Measurements from ENCODE around the gene GGTLC1. TPM values are rescaled to one million over a fixed set of nuclear protein-coding genes. Genes with fewer than 3 reads are reported as not detected.

Gene GGTLC1
- total RNA-seq, 1 donor from 2014 or later: not detected

- peaks cover 3% of the 10 kb centered on the region for H3K4me1 Mint-ChIP-seq (ENCODE audit: low read depth, unreplicated experiment)
- TF ChIP-seq, protein P1, sequence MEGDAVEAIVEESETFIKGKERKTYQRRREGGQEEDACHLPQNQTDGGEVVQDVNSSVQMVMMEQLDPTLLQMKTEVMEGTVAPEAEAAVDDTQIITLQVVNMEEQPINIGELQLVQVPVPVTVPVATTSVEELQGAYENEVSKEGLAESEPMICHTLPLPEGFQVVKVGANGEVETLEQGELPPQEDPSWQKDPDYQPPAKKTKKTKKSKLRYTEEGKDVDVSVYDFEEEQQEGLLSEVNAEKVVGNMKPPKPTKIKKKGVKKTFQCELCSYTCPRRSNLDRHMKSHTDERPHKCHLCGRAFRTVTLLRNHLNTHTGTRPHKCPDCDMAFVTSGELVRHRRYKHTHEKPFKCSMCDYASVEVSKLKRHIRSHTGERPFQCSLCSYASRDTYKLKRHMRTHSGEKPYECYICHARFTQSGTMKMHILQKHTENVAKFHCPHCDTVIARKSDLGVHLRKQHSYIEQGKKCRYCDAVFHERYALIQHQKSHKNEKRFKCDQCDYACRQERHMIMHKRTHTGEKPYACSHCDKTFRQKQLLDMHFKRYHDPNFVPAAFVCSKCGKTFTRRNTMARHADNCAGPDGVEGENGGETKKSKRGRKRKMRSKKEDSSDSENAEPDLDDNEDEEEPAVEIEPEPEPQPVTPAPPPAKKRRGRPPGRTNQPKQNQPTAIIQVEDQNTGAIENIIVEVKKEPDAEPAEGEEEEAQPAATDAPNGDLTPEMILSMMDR (IDR thresholded peaks at IDR 0.05; ENCODE audit: partially characterized antibody, unreplicated experiment): no peak
- peaks cover 2% of the 10 kb centered on the region for H3K27me3 Mint-ChIP-seq (ENCODE audit: unreplicated experiment)
- H3K36me3 Mint-ChIP-seq (ENCODE audit: unreplicated experiment): peaks cover 35% of the 10 kb centered on the region
- H3K4me3 Mint-ChIP-seq (ENCODE audit: unreplicated experiment): no peak overlapping the region
- H3K27ac Mint-ChIP-seq (ENCODE audit: unreplicated experiment): no peak overlapping the region
- DNase-seq: no peak
- peaks cover 12% of the 10 kb centered on the region for H3K9me3 Mint-ChIP-seq (ENCODE audit: unreplicated experiment)
These were observed 22.3 kb downstream of the GGTLC1 start for GRCh38 chr20:23966298-23966697.

DNA sequence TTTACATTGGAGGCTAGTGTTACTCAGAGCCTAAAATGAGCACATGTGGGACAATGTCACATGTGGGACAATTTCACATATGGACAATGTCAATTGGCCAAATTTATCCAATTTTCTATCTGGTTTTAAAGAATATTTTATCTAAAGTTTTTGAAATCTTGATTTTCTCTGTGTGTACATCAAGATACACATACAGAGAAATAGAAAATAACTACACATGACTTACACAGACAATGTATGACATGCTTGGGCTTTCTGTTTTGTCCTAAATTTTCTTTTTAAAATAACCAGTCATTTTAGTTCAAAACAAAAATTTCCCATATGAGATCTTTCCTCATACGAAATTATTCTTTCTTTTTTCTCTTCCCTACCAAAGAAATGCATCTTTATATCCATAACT, 24.6 kb downstream of the GGTLC1 start:
- no peak overlapping the region for H3K27ac Mint-ChIP-seq (ENCODE audit: unreplicated experiment)

DNA sequence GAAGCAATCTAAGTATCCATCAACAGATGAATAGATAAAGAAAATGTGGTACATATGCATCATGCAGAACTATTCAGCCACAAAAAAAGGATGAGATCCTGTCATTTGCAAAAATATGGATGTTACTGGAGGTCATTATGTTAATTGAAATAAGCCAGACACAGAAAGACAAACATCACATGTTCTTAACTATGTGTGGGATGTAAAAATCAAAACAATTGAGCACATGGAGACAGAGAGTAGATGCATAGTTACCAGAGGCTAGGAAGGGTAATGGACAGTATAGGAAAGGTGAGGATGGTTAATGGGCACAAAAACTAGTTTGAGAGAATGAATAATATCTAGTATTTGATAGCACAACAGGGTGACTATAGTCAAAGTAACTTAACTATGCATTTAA, 26.3 kb downstream of the GGTLC1 start:
- peaks cover 9% of the 10 kb centered on the region for H3K9me3 Mint-ChIP-seq (ENCODE audit: unreplicated experiment)

More for the DNA sequence above, 24.6 kb downstream of the GGTLC1 start:
- H3K36me3 Mint-ChIP-seq (ENCODE audit: unreplicated experiment): peaks cover 37% of the 10 kb centered on the region
- TF ChIP-seq, protein P1 (IDR thresholded peaks at IDR 0.05; ENCODE audit: partially characterized antibody, unreplicated experiment): no peak
- peaks cover 2% of the 10 kb centered on the region for H3K27me3 Mint-ChIP-seq (ENCODE audit: unreplicated experiment)
- DNase-seq: no peak
- H3K9me3 Mint-ChIP-seq (ENCODE audit: unreplicated experiment): peaks cover 12% of the 10 kb centered on the region
- H3K4me3 Mint-ChIP-seq (ENCODE audit: unreplicated experiment): no peak overlapping the region
- no peaks in the 10 kb centered on the region for H3K4me1 Mint-ChIP-seq (ENCODE audit: low read depth, unreplicated experiment)

GRCh38 chr20:23959054-23959453, 29.5 kb downstream of the GGTLC1 start:
- Mint-ChIP-seq H3K27ac (ENCODE audit: unreplicated experiment) (no peak overlapping the region), H3K4me3 (ENCODE audit: unreplicated experiment) (no peak overlapping the region), H3K36me3 (ENCODE audit: unreplicated experiment) (peaks cover 12% of the 10 kb centered on the region), H3K27me3 (ENCODE audit: unreplicated experiment) (peaks cover 2% of the 10 kb centered on the region), H3K9me3 (ENCODE audit: unreplicated experiment) (peaks cover 4% of the 10 kb centered on the region), H3K4me1 (ENCODE audit: low read depth, unreplicated experiment) (no peaks in the 10 kb centered on the region)
- TF ChIP-seq, protein P1 (IDR thresholded peaks at IDR 0.05; ENCODE audit: partially characterized antibody, unreplicated experiment): no peak
- DNase-seq: no peak

More for the DNA sequence above, 26.3 kb downstream of the GGTLC1 start:
- TF ChIP-seq, protein P1 (IDR thresholded peaks at IDR 0.05; ENCODE audit: partially characterized antibody, unreplicated experiment): no peak
- no peaks in the 10 kb centered on the region for H3K4me1 Mint-ChIP-seq (ENCODE audit: low read depth, unreplicated experiment)
- no peak overlapping the region for H3K27ac Mint-ChIP-seq (ENCODE audit: unreplicated experiment)
- no peak for DNase-seq
- H3K36me3 Mint-ChIP-seq (ENCODE audit: unreplicated experiment): peaks cover 29% of the 10 kb centered on the region
- no peak overlapping the region for H3K4me3 Mint-ChIP-seq (ENCODE audit: unreplicated experiment)
- peaks cover 2% of the 10 kb centered on the region for H3K27me3 Mint-ChIP-seq (ENCODE audit: unreplicated experiment)

DNA sequence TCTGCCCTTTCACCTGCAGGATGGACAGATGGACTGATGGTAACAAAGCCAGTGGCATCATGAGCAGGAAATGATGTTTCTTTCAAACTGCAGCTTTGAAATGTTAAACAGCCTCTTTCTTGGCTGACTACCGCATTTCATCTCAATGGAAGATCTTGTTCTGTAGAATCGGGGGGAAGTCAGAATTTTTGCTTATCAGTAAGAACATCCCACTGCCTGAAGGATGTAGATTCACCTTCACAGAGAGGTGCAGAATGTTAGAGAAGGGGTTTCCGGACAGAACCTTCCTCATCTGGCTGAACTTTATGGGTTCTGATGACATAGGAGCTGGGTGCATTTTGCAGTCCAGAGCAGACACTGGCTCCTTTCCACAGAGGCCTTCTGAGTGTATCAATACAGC, 32.7 kb downstream of the GGTLC1 start:
- peaks cover 2% of the 10 kb centered on the region for H3K27me3 Mint-ChIP-seq (ENCODE audit: unreplicated experiment)

More for the DNA sequence above, 32.7 kb downstream of the GGTLC1 start:
- Mint-ChIP-seq H3K36me3 (ENCODE audit: unreplicated experiment) (peaks cover 5% of the 10 kb centered on the region), H3K27ac (ENCODE audit: unreplicated experiment) (no peak overlapping the region), H3K4me1 (ENCODE audit: low read depth, unreplicated experiment) (no peaks in the 10 kb centered on the region), H3K4me3 (ENCODE audit: unreplicated experiment) (no peak overlapping the region), H3K9me3 (ENCODE audit: unreplicated experiment) (no peaks in the 10 kb centered on the region)
- TF ChIP-seq, protein P1 (IDR thresholded peaks at IDR 0.05; ENCODE audit: partially characterized antibody, unreplicated experiment): no peak
- DNase-seq: no peak

All from glutamatergic neuron (in vitro differentiated cells).